KOPT-K1 (cell line): ENCODE data around the gene LCLAT1.

Experiments
- H3K27ac ChIP-seq: fragments of 200-600 bp; sonication (generic); 2 replicates; pipeline ENCODE4 v1.5.1; 2016; ENCODE audit warnings: antibody characterized with exemption, mild to moderate bottlenecking, low read depth, low read length; ENCODE audit not compliant: poor library complexity, severe bottlenecking
- H3K36me3 ChIP-seq: fragments of 200-600 bp; sonication (generic); 2 replicates; pipeline ENCODE4 v1.5.1; 2017; ENCODE audit warnings: antibody characterized with exemption, mild to moderate bottlenecking, low read length, moderate library complexity; ENCODE audit not compliant: insufficient read depth
- H3K9me3 ChIP-seq: fragments of 200-600 bp; sonication (generic); 2 replicates; pipeline ENCODE4 v1.5.1; 2017; ENCODE audit warnings: antibody characterized with exemption, low read length, mild to moderate bottlenecking; ENCODE audit not compliant: insufficient read depth, poor library complexity, severe bottlenecking

LCLAT1 gene

GRCh38 chr2:30527859-30528258 is 80.8 kb downstream of the LCLAT1 start:
- Histone ChIP-seq H3K9me3 (peaks cover 8% of the 10 kb centered on the region), H3K36me3 (peaks cover 17% of the 10 kb centered on the region), H3K27ac (no peak overlapping the region)

GRCh38 chr2:30530346-30530745 is 83.3 kb downstream of the LCLAT1 start:
- peaks cover 40% of the 10 kb centered on the region for H3K36me3 ChIP-seq

GRCh38 chr2:30541680-30542079 is 94.6 kb downstream of the LCLAT1 start:
- H3K27ac ChIP-seq = no peak overlapping the region
- peaks cover 26% of the 10 kb centered on the region for H3K9me3 ChIP-seq

More at GRCh38 chr2:30530346-30530745, 83.3 kb downstream of the LCLAT1 start:
- Histone ChIP-seq H3K27ac (no peak overlapping the region), H3K9me3 (peaks cover 26% of the 10 kb centered on the region)

GRCh38 chr2:30545875-30546274 is 98.8 kb downstream of the LCLAT1 start:
- no peak overlapping the region for H3K27ac ChIP-seq
- peaks cover 4% of the 10 kb centered on the region for H3K36me3 ChIP-seq
- peaks cover 9% of the 10 kb centered on the region for H3K9me3 ChIP-seq

More at GRCh38 chr2:30541680-30542079, 94.6 kb downstream of the LCLAT1 start:
- H3K36me3 ChIP-seq = peaks cover 11% of the 10 kb centered on the region; the same call in 1 of the 2 replicates

- no peak overlapping the region for H3K27ac ChIP-seq
- peaks cover 5% of the 10 kb centered on the region; the same call in 1 of the 2 replicates for H3K36me3 ChIP-seq
Observed at GRCh38 chr2:30548386-30548785, 101.3 kb downstream of the LCLAT1 start.

GRCh38 chr2:30549096-30549495 is 102.0 kb downstream of the LCLAT1 start:
- Histone ChIP-seq H3K9me3 (peaks cover 8% of the 10 kb centered on the region), H3K36me3 (peaks cover 5% of the 10 kb centered on the region; the same call in 1 of the 2 replicates), H3K27ac (no peak overlapping the region)

More at GRCh38 chr2:30548386-30548785, 101.3 kb downstream of the LCLAT1 start:
- peaks cover 8% of the 10 kb centered on the region for H3K9me3 ChIP-seq

GRCh38 chr2:30559544-30560275 is 112.7 kb downstream of the LCLAT1 start:
- Histone ChIP-seq H3K36me3 (peaks cover 16% of the 10 kb centered on the region), H3K27ac (no peak overlapping the region), H3K9me3 (no peaks in the 10 kb centered on the region)

- Histone ChIP-seq H3K36me3 (peaks cover 20% of the 10 kb centered on the region), H3K9me3 (no peaks in the 10 kb centered on the region), H3K27ac (no peak overlapping the region)
Observed at GRCh38 chr2:30561349-30561748, 114.3 kb downstream of the LCLAT1 start.

- Histone ChIP-seq H3K36me3 (peaks cover 25% of the 10 kb centered on the region), H3K27ac (no peak overlapping the region), H3K9me3 (no peaks in the 10 kb centered on the region)
Observed at GRCh38 chr2:30565851-30566358, 118.9 kb downstream of the LCLAT1 start.

GRCh38 chr2:30566631-30567030 is 119.6 kb downstream of the LCLAT1 start:
- H3K27ac ChIP-seq = no peak overlapping the region
- H3K36me3 ChIP-seq = peaks cover 25% of the 10 kb centered on the region
- no peaks in the 10 kb centered on the region for H3K9me3 ChIP-seq

GRCh38 chr2:30567317-30567716 is 120.3 kb downstream of the LCLAT1 start:
- peaks cover 23% of the 10 kb centered on the region for H3K36me3 ChIP-seq
- H3K9me3 ChIP-seq = no peaks in the 10 kb centered on the region
- no peak overlapping the region for H3K27ac ChIP-seq

GRCh38 chr2:30569946-30570345 is 122.9 kb downstream of the LCLAT1 start:
- H3K36me3 ChIP-seq = peaks cover 9% of the 10 kb centered on the region
- no peak overlapping the region for H3K27ac ChIP-seq
- no peaks in the 10 kb centered on the region for H3K9me3 ChIP-seq

- no peaks in the 10 kb centered on the region for H3K9me3 ChIP-seq
- H3K27ac ChIP-seq = no peak overlapping the region
- no peaks in the 10 kb centered on the region; the same call in 1 of the 2 replicates for H3K36me3 ChIP-seq
Observed at GRCh38 chr2:30577151-30577550, 130.1 kb downstream of the LCLAT1 start.

- no peaks in the 10 kb centered on the region for H3K36me3 ChIP-seq
- H3K27ac ChIP-seq = no peak overlapping the region
- H3K9me3 ChIP-seq = no peaks in the 10 kb centered on the region
Observed at GRCh38 chr2:30580391-30580790, 133.3 kb downstream of the LCLAT1 start.

- Histone ChIP-seq H3K36me3 (no peaks in the 10 kb centered on the region), H3K27ac (no peak overlapping the region), H3K9me3 (no peaks in the 10 kb centered on the region)
Observed at GRCh38 chr2:30582521-30582920, 135.5 kb downstream of the LCLAT1 start.
